NCI-H1048 (cell line): ENCODE data around the gene SH3GL2.

ENCODE experiments used
- DNase-seq: peaks from one replicate; lab custom pipeline; 2025; lab: John Stamatoyannopoulos, UW

Gene SH3GL2

GRCh38 chr9:17658237-17658636 lies 79.4 kb downstream of the SH3GL2 start:
- no peak for DNase-seq

- no peak for DNase-seq
Measured at GRCh38 chr9:17660158-17660557, 81.3 kb downstream of the SH3GL2 start.

DNA sequence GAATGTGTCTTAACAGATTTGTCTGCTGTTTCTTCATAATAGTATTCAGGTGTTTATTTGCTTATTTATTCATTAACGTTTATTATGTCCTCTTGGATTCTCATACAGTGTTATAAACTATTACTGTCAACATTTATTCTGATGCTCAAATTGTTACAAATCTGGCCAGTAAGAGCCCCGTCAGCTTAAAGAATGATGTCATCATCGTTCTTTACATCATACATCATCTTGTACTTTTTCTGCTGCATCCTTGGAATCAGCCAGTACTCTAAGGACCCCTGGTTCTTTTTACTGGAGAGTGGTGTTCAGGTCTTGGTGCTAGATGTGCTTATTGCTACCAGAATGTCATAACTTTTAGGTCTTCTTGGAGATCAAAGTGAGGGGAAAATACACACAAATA lies 86.6 kb downstream of the SH3GL2 start:
- no peak for DNase-seq

DNA sequence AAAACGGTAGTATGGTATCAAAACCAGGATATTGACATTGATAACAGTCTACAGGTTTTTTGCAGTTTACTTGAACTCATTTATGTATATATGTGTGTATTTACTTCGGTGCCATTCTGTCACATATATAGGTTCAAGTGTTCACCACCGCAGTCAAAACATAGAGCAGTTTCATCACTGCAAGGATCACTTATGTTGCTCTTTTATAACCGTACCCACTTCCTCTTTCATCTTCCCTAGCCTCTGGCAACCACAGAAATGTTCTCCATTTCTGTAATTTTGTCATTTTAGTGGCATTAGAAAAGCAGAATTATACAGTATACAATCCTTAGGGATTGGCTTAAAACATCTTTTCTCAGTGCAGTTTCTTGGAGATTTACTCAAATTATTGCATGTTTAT lies 90.3 kb downstream of the SH3GL2 start:
- DNase-seq: no peak

DNA sequence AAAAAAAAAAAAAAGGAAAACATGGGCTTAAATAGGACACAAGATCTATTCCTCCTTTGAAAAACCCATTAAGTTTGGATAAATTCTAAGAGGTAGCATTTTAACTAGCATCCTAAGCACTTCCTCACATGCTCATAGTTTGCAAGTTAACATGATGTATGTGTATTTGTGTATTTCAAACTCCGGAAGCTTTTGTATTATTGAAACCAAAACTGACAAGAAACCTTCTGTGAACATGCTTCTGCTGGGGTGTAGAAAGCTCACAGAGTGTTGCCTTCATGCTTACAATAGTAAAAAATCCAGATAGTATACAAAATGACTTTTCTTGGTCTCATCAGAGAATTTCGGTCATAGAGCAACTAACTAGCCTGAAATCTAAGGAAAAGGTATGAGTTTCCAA lies 103.8 kb downstream of the SH3GL2 start:
- DNase-seq: no peak

- DNase-seq: no peak
Measured at GRCh38 chr9:17688834-17689233, 110.0 kb downstream of the SH3GL2 start.

GRCh38 chr9:17694336-17694735 lies 115.5 kb downstream of the SH3GL2 start:
- DNase-seq: no peak

- DNase-seq: no peak
Measured at GRCh38 chr9:17695482-17695881, 116.6 kb downstream of the SH3GL2 start.

DNA sequence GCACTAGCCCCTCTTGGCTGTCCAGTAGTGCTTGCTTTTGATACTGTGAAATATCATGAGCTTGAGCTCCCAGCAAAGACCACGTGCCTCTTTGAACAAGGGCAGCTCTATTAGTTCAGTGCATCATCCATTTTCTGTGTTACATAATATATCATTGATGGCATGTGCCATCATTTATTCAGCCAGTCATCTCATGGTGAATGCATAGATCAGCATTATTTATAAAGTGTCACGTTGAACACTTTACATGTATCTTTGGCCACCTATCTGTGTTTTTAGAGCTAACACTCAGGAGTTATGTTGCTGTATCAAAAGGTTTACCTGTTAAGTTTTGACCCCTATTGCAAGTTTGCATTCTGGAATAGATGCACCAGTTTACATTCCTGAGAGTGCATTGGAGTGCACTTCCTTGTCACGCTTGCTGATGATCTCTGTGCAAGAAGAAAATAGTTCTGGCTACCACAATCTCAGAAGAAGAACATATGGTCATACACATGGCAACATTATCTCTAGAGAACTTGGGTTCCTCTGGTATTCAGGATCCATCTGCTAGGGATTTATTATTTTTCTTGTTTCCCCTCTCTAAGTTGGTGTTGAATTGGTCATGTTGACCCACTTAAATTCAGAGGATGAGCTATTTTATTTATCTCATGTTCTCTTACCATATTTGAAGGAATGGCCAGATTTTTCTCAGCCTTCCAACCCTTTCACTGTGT lies 120.9 kb downstream of the SH3GL2 start:
- DNase-seq: no peak

DNA sequence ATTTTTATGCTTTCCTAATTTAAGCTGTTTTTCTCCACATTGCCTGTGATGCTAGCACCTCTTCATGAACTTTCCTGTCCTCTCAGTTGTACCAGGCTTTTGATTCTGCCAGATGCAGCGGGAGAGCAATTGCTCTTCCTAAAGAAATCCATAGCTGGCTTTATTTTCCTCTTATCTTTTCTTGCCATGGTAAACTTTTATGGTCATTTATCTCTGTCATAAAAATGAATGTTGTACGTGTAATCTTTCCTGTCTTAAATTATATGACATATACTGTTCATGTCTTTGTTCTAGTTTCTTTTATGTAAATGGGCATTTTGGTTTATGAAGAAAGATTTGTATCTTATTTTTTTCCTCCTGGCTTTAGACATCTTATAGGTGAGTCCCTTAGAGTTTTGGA lies 127.5 kb downstream of the SH3GL2 start:
- no peak for DNase-seq

DNA sequence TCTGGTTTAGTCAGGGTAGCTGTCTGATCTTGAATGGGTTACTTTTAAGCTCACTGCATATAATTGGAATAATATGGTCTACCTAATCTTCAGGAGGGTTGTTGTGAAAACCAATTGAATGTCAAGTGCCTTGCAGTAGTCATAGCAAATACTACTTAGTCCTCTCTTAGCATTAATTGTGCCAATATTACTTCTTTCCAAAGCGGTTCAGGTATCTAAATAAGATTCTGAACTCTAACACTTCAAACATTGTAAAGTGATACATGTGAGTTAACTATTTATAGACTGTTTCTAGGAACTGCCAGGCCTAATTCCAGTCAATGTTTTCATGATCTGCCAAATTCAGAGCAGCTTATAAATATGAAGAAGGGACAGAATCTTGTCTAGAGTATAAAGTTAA lies 140.2 kb downstream of the SH3GL2 start:
- DNase-seq: no peak

- DNase-seq: no peak
Measured at GRCh38 chr9:17721954-17722353, 143.1 kb downstream of the SH3GL2 start.

DNA sequence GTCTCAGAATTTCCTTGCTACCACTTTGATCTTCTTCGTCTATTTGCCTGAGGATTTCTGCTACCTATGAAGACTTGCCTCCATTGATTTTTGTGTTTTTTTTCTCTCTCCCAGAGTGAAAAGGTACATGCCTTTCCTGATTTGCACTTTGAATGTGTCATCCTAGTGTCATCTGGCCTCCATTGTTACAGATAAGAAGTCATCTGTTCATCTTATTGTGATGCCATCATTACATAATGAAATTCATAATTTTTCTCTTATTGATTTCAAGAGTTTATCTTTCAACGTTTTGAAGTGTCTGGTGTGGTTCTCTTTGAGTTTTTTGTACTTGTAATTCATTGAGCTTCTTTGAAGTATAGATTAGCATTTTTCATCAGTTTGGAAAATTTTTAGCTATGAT lies 144.8 kb downstream of the SH3GL2 start:
- no peak for DNase-seq

GRCh38 chr9:17725399-17726010 lies 146.6 kb downstream of the SH3GL2 start:
- no peak for DNase-seq

DNA sequence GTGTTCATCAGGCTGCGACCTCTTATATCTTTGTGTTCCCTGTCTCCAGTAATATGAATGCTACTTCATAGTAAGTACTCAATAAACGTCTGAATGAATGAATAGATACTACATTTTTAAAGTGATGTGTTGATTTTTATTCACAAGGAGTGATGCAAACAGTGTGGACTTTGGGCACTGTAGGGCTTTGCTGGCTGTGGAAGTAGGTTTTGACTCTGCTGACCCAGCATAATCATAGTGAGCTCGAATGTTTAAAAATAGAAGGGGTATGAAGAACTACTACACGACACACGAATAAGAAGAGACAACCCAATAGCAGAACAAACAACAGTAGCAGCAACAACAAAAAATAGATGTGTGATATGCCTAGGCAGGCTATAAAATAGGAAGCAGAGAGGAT lies 147.4 kb downstream of the SH3GL2 start:
- no peak for DNase-seq

GRCh38 chr9:17730899-17731298 lies 152.0 kb downstream of the SH3GL2 start:
- no peak for DNase-seq

DNA sequence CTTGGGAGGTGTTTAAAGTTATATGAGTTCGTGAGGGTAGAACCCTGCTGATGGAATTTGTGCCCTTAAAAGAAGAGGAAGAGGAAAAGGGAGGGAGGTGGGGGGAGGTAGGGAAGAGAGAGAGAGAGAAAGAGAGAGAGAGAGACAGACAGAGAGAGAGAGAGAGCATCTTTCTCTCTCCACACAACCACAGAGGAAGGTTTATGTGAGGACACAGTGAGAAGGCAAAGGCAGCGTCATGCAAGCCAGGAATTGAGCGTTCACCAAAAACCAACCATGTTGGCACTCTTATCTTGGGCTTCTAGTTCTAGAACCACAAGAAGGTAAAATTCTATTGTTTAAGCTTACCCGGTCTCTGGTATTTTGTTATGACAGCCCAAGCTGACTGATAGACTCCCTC lies 152.4 kb downstream of the SH3GL2 start:
- no peak for DNase-seq

- no peak for DNase-seq
Measured at GRCh38 chr9:17734674-17735073, 155.8 kb downstream of the SH3GL2 start.

GRCh38 chr9:17735859-17736258 lies 157.0 kb downstream of the SH3GL2 start:
- no peak for DNase-seq

- DNase-seq: no peak
Measured at GRCh38 chr9:17739022-17739421, 160.2 kb downstream of the SH3GL2 start.

- DNase-seq: no peak
Measured at GRCh38 chr9:17739736-17740135, 160.9 kb downstream of the SH3GL2 start.

DNA sequence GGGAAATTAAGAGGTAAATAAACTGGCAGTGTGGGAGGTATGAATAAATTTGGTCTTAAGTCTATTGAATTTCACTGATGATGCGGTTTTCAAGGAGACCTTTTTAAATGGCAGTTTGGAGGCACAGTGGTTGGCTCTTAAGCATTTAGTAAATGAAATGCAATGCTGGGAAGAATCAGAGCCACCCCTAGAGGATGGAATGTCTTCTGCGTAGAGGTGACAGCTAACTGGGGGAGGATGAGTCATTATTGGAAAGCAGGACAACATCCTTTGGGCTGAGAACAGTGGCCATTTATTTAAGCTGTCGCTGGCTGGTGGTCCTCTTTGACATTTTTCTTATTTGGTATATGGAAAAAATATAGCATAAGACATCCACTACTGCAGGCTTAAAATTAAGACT lies 163.2 kb downstream of the SH3GL2 start:
- DNase-seq: no peak

GRCh38 chr9:17744786-17745185 lies 165.9 kb downstream of the SH3GL2 start:
- no peak for DNase-seq

- DNase-seq: no peak
Measured at GRCh38 chr9:17750269-17750668, 171.4 kb downstream of the SH3GL2 start.
